Upper lobe of left lung (tissue), 4 donors: ENCODE results near the gene FOXO3.

Experiments used
- EP300 ChIP-seq, 4 donors: sonication (generic); formaldehyde crosslinking; IDR thresholded peaks; one replicate each; pipeline ENCODE4 v1.5.1; 2017; ENCODE audit warnings: antibody characterized with exemption in 4 of 4, control low read depth in 2 of 4
- TF ChIP-seq, protein P1 (sequence below), 6 experiments: fragments of 450-650 bp in 4 of 6; fragments of 200-600 bp in 2 of 6; sonication (generic) in 2 of 6; IDR thresholded peaks; one replicate each; pipeline ENCODE4 v1.5.1; 2016 to 2019; ENCODE audit warnings: antibody characterized with exemption in 6 of 6

DNA sequence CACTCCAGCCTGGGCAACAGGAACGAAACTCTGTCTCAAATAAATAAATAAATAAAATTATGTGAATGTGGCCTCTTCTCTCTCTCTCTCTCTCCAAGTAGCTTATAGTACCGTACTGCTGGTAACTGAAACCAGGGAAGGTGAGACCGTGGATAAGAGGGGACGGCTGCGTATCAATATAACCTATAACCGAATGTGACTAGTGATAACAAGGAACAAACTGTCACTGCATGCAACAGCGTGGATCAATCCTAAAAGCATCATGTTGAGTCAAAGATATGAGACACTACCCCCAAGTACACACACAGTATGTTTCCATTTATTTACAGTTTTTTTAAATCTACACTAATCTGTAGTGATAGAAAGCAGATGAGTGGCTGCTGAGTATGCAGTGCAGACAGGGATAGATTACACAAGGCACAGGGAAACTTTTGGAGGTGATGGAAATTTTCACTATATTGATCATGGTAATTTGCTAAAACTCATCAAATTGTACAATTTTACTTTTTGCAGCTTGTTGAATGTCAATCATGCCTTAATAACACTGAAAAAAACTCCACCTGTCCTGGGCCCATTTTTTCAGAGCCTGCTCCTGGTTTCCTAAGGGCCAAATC is 166.1 kb downstream of the FOXO3 start:
- TF ChIP-seq EP300 (IDR thresholded peaks at IDR 0.05), result no peak
- TF ChIP-seq, protein P1, sequence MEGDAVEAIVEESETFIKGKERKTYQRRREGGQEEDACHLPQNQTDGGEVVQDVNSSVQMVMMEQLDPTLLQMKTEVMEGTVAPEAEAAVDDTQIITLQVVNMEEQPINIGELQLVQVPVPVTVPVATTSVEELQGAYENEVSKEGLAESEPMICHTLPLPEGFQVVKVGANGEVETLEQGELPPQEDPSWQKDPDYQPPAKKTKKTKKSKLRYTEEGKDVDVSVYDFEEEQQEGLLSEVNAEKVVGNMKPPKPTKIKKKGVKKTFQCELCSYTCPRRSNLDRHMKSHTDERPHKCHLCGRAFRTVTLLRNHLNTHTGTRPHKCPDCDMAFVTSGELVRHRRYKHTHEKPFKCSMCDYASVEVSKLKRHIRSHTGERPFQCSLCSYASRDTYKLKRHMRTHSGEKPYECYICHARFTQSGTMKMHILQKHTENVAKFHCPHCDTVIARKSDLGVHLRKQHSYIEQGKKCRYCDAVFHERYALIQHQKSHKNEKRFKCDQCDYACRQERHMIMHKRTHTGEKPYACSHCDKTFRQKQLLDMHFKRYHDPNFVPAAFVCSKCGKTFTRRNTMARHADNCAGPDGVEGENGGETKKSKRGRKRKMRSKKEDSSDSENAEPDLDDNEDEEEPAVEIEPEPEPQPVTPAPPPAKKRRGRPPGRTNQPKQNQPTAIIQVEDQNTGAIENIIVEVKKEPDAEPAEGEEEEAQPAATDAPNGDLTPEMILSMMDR (IDR thresholded peaks at IDR 0.05), result no peak
